Body of pancreas (tissue), 4 donors: Measurements from ENCODE around the gene SUPT20HL1.

Experiments
- POLR2A ChIP-seq, 3 donors: fragments of 450-650 bp; IDR thresholded peaks; one replicate each; pipeline ENCODE4 v1.6.1; 2016; ENCODE audit warnings: antibody characterized with exemption in 3 of 3, mild to moderate bottlenecking in 2 of 3
- TF ChIP-seq, protein P1 (sequence below), 7 experiments: fragments of 450-650 bp in 4 of 7; fragments of 200-600 bp in 3 of 7; sonication (generic) in 3 of 7; IDR thresholded peaks; one replicate each; pipeline ENCODE4 v1.5.1; 2016 to 2019; ENCODE audit warnings: antibody characterized with exemption in 7 of 7

DNA sequence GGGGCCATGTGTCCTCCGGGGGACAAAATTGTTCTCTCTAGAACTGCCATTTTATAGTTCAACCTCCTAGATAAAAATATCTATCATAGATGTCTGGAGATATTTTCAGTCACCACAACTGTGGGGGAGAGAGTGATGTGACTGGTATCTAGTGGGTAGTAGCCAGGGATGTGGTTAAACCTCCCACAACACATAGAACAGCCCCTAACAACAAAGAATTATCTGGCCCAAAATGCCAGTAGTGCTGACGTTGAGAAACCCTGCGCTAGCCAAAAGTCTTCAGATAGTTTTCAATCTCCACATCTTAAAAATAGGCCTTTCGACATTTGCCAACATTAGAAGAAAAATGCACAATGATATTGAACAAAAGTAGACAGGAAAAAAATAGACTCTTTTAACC, 27.6 kb upstream of the SUPT20HL1 start:
- no peak for TF ChIP-seq POLR2A (IDR thresholded peaks at IDR 0.05)
- TF ChIP-seq, protein P1, sequence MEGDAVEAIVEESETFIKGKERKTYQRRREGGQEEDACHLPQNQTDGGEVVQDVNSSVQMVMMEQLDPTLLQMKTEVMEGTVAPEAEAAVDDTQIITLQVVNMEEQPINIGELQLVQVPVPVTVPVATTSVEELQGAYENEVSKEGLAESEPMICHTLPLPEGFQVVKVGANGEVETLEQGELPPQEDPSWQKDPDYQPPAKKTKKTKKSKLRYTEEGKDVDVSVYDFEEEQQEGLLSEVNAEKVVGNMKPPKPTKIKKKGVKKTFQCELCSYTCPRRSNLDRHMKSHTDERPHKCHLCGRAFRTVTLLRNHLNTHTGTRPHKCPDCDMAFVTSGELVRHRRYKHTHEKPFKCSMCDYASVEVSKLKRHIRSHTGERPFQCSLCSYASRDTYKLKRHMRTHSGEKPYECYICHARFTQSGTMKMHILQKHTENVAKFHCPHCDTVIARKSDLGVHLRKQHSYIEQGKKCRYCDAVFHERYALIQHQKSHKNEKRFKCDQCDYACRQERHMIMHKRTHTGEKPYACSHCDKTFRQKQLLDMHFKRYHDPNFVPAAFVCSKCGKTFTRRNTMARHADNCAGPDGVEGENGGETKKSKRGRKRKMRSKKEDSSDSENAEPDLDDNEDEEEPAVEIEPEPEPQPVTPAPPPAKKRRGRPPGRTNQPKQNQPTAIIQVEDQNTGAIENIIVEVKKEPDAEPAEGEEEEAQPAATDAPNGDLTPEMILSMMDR (IDR thresholded peaks at IDR 0.05): no peak
